Hematopoietic multipotent progenitor cell treated with erythropoietin and hydrocortisone succinate and interleukin-3 and kit ligand, for 15 days (in vitro differentiated cells): ENCODE measurements around the gene LEUTX.
"Not testable (repeated sequence)": the region's sequence is repeated elsewhere in the genome, so short reads cannot be mapped to it uniquely, and the experiment has no call there.

Experiments
- DNase-seq: peaks from one replicate; pipeline ENCODE4 v3.0.0-alpha.2; 2015; ENCODE audit warnings: low spot score

LEUTX gene

DNA sequence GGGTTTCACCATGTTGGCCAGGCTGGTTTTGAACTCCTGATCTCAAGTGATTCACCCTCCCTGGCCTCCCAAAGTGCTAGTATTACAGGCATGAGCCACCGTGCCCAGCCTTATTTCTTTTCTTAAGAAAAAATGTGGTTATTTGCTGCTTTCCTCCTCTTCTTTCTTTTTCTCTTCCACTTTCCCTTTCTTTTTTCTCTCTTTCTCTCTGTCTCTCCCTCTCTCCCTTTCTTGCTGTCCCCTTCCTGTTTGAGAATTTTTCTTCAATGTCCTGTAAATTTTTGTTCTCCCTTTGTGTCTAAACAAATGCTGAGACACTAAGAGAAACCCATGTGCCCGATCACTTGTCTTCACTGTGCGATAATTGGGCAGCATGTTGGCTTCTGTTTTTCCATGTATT is 2.2 kb downstream of the LEUTX start:
- no peak for DNase-seq

DNA sequence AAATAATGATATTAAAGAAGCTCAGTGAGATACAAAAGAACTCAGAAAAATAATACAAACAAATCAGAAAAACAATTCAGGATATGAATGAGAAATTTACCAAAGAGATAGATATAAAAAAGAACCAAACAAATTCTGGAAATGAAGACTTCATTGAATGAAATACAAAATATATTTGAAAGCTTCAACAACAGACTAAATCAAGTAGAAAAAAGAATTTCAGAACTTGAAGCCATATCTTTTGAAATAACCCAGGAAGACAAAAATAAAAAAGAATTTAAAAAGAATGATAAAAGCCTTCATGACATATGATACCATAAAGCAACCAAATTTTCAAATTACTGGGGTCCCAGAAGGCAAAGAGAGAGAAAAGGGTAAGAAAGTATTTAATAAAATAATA is 9.6 kb downstream of the LEUTX start:
- DNase-seq: no peak

DNA sequence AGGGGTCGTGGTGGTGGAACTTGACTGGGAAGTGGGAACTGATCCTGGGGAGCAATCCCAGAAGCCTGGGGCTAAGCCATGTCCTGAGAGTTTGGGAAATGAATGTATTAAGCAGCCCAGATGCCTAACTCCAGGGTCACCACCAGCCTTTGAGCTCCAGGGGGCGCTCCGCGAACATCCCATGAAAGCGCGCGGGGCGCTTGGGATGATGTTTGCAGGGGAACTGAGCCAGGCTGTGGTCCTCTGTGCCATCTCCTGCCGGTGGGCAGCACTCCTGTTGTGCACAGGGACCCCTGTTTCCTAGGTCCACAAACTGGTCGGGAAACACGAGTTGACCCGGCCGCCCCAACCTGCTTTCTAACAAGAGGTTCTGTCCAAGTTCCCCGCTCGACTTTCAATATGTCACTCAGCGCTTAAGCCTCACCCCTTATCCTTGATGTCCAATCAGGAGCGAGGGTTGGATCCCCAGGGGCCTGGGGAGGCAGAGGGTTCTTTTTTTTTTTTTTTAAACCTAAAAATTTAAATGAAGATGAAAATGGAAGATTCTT is 14.4 kb downstream of the LEUTX start:
- DNase-seq: peak; percentile 77

DNA sequence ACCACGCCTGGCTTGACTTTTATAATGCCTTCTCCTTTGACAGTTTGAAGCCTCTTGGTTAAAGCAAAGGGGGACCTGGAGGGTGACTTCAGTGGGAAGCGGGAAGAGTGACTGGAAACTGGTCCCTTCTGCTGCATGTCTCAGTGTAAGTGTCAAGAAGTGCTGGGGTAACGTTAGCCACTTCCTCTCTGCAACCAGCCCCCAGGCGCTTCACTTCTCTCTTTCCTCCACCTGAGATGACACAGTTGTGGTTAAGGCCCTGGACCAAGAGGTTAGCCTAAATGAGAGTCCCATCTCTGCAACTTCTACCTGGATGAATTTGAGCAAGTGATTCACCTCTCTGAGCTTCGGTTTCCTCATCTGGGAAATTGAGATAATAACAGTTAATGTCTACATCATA is 16.3 kb downstream of the LEUTX start:
- no peak for DNase-seq

DNA sequence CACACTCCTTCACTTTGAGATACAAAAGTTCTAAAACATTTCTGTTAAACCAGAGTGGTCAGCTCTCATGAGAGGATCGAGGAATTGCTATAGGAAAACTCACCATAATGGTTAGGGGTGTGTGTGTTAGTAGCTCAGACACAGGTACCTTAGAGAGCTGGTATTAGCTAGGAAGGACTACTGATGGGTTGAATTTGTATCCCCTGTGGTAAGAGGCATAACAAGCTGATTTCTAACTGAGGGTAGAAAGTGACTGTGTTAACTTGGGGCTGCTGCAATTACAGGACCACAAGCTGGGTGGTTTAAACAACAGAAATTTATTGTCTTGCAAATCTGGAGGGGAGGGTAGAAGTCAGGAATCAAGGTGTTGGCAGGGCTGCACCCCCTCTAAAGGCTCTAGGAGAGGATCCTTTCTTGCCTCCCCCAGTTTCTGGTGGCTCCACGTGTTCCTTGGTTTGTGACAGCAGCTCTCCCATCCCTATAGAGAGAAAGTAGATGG is 17.4 kb downstream of the LEUTX start:
- no peak for DNase-seq

DNA sequence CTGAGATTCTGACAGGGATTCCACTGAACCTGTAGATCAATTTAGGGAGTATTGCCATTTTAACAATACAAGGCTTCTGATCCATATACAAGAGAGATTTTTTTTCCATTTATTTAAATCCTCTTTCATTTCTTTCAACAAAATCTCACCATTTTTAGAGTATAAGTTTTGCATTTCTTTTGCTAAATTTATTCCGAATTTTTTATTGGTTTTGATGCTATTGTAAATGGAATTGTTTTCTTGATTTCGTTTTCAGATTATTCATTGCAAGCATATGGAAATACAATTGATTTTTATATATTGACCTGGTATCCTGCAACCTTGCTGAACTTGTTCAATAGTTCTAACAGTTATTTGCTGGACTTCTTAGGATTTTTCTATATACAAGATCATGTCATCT is 18.4 kb downstream of the LEUTX start:
- no peak for DNase-seq

DNA sequence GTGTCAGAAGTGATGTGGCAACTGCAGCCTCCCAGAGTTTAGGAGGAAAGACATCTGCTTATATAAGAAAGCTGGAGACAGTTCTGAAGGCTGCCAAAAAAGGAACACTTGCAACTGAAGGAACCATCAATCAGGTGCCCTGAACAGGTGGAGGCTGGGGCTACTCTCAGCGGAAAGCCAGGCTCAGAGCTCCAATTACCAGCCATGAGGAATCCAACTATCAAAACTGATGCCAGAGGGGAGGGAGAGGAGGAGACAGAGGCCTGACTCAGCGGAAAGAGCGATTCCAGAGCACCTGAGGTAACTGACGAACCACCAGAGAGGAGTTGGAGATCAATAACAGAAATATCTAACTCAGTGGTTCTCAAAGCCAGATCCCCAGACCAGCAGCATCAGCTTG is 24.3 kb downstream of the LEUTX start:
- DNase-seq: no peak

DNA sequence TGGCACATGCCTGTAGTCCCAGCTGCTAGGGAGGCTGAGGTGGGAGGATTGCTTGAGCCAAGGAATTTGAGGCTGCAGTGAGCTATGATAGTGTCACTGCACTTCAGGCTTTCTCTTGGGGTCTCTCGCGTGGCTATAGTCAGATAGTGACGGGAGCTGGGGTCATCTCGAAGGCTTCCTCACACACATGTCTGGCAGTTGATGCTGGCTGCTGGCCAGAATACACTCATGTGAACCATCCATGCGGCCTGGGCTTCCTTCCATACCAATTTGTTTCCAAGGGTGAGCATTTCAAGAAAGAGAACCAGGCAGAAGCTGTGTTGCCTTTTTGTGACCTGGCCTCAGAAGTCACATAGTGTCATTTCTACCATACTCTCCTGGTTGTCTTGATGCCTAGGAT is 26.4 kb downstream of the LEUTX start:
- DNase-seq: no peak

DNA sequence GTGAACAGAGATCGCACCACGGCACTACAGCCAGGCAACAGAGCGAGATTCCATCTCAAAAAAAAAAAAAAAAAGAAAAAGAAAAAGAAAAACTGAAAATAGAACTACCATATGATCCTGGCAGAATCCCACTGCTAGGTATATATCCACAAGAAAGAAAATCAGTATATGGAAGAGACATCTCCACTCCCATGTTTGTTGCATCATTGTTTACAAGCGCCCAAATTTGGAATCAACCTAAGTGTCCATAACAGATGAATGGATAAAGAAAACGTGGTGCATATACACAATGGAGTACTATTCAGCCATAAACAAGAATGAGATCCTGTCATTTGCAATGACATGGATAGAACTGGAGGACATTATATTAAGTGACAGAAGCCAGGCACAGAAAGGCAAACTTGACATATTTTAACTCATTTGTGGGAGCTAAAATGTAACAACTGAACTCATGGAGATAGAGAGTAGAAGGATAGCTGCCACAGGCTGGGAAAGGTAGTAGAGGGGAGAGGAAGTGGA is 29.3 kb downstream of the LEUTX start:
- DNase-seq: no peak

DNA sequence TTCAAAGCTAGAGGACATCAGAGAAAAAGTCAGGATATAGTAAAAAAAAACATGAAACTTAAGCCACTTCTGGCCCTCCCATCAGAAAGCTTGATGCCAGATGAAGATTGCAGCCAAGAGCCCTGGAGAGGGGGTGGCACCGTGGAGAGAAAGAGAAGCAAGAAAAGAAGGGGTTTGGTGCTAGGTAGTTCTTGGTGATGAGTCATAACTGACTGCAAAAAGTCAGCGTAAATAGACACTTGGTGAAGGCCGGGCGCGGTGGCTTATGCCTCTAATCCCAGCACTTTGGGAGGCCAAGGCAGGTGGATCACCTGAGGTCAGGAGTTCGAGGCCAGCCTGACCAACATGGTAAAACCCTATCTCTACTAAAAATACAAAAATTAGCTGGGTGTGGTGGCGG is 30.0 kb downstream of the LEUTX start:
- DNase-seq: not testable (repeated sequence)

DNA sequence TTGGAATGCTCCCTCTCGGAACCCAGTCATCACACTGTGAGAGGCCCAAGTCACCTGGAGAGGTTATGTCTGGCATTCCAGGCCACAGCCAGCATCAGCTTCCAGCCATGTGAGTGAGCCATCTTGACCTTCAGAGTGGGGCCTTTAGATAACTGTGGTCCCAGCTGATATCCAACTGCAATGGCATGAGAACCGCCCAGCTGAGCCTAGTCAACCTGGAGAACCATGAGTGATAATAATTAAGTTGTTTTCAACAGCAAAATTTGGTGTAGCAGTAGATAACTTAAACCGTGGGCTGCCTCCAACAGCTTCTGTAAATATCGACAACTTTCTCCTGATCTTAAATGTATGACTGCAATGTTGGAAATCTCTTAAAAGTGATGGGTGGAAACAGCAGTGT is 30.7 kb downstream of the LEUTX start:
- DNase-seq: no peak

DNA sequence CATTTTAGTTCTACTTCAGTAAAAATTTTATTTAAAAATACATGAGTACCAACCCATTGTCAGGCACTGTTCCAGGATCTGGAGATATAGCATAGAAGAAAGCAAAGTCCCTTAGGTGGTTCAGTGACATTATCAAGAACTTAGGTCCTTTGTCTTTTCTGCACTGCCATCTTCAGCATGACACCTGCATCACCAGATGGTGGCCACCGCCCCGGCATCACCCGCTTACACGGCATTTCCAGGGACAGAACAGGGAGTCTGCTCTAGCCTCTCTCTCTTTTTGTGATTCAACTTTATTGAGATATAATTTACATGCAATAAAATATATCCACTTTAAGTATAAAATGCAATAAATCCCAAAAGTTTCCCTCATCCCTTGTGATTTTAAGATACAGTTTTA is 31.8 kb downstream of the LEUTX start:
- no peak for DNase-seq

DNA sequence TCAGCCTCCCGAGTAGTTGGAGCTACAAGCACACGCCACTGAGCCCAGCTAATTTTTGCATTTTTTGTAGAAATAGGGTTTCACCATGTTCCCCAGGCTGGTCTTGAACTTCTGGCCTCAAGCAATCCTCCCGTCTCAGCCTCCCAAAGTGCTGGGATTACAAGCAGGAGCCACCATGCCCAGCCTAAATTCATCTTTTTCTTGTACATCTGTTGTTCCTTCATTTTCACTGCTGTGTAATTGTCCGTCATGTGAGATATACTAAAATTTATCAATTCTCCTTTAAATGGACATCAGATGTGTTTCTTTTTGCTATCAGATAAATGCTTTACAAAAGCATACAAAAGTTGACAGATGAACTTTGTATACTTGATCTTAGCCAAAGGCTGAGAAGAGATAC is 32.4 kb downstream of the LEUTX start:
- no peak for DNase-seq

DNA sequence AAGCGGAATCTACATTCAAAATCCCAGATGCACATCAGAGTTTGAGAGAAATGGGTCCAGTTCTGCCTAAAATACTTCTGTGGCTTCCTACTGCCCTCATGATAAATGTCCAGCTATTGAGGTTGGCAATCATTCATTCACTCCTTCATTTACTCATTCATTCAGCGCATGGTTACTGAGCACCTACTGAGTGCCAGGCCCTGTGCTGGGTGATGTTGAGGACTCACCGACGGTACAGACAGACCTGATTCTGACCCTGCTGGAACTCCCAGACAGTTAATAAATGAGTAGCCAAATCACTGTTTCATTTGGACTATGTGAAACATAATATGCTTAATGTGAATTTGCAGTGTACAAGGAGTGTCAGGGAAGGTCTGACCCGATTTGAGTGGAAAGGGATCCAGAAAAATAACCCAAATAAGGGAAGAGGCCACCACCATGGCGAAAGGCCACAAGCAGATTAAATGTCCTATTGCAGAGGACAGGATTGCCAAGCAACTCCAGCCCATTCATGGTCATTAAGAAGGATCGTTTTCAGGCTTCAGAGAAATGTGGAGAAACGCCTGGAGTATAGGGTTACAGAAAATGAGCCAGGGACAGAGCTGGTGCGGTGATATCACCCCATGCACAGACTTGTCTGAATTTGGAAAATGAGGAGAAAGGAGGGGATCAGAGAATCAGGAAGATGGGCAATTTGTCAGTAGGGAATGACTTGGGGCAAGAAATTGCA is 34.8 kb downstream of the LEUTX start:
- no peak for DNase-seq

DNA sequence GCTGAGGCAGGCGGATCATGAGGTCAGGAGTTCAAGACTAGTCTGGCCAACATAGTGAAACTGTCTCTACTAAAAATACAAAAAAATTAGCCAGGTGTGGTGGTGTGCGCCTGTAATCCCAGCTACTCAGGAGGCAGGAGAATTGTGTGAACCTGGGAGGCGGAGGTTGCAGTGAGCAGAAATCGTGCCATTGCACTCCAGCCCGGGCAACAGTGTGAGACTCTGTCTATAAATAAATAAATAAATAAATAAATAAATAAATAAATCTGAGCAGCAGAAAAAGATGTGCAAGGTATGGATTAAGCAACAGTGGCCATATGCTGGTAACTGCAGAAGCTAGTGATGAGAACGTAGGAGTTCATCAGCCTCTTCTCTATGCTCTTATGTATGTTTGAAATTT is 35.5 kb downstream of the LEUTX start:
- not testable (repeated sequence) for DNase-seq

DNA sequence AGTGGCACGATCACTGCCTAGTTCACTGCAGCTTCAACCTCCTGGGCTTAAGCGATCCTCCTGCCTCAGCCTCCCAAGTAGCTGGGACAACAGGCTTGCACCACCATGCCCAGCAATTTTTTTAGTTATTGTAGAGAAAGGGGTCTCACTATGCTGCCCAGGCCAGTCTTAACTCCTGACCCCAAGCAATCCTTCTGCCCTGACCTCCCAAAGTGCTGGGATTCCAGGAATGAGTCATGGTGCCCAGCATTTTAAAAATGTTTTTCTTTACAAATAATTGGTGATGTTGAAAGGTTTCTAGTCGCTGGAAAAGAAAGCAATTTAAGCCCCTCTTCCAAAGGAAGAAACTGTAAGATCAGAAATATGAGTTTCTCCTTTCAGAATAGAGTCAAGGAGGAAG is 35.9 kb downstream of the LEUTX start:
- no peak for DNase-seq

DNA sequence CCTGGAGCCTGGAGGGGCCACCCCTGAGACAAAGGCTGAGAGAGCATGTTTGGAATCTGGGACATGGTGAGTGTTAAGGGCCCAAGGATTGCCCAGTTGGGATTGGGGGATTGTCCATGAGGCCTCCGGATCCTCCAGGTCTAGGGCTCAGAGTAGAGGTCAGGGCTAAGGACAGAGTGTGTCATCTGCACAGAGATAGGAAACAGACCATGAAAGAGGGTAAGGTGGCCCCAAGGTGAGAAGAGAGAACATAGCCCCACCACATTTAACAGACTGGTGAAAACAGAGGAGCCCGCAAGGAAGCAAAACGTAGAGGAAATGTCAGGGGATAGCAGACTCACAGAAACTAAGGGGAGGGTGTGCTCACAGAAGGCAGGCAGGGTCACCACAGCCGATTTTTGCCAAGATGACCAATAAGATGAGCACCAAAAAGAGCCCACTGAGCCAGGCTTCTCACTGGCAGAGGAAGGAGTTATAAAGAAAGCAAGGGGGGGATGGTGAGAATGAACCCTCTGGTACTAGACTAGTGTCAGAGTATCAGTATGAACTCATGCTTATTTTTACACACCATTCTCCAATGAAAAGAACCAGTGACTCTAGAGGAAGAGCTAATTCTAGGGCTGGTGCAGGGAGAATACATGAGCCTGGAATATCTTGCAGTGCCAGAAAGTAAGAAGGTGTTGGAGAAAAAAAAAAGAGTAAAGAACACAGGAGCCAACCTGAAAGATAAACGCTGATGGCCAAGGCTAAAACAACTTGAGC is 37.8 kb downstream of the LEUTX start:
- no peak for DNase-seq

DNA sequence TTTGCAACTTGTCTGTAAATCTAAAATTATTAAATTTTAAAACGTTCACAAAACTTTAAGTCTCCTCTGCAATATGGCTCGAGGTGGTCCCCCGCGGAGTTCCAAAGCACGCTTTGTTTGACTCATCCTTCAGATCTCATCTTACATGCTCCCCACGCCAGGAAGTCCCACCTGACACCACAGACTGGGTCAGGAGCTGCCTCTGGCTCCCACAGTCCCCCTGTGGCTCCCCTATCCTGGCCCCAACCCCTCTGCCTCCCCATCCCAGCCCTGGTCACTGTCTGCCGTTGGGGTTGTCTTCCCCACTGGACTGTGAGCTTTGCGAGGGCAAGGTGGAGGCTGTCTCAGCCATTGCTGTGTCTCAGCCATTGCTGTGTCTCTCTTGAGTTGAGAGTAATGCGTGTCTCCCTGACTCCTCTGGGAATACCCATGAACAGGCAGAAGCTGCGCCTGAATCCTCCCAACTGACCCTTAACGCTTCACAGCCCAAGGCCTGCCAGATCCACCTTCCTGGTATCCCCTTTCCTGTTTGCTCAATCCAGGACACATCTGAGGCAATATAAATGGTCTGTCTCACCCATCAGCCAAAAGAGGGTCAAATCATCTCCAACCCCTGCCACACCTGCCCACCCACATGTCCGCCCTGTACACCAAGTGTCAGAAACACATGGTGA is 39.4 kb downstream of the LEUTX start:
- DNase-seq: no peak

DNA sequence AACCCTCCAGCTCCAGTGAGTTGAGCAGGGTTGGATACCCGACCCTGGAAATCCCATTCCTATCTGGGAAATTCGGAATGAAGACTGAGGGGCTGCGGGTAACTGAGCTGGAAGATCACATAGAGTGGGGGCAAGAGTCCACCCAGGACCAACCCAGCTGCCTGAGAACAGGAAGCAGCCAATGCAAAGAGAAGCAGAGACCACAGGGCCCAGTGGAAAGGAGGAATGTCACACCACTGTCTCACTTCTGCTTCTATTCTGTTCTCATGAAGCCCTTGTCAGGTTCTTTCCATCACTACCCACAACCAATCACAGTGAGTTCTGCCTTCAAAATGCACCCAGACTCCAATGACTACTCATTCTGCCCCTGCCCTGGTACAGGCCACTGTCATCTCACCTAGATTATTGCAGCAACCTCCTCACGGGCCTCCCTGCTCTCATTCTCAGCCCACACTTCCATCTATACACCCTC is 40.0 kb downstream of the LEUTX start:
- no peak for DNase-seq

DNA sequence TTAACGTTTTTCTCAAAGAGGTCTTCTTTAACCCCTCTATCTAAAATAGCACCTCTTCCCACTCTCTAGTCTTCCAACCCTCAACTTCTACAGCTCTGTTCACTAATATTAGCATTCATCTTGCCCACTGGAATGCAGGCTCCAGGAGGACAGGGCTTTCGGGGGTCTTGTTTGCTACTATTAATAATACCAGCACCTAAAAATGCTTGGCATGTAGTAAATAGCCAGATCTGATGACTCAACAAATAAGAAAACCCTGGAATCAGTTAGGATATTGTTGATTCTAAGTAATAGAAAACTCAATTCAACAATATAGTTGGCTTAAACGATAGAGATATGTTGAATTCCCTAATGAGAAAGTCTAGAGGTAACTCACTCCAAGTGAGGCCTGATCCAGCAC is 41.1 kb downstream of the LEUTX start:
- DNase-seq: no peak

DNA sequence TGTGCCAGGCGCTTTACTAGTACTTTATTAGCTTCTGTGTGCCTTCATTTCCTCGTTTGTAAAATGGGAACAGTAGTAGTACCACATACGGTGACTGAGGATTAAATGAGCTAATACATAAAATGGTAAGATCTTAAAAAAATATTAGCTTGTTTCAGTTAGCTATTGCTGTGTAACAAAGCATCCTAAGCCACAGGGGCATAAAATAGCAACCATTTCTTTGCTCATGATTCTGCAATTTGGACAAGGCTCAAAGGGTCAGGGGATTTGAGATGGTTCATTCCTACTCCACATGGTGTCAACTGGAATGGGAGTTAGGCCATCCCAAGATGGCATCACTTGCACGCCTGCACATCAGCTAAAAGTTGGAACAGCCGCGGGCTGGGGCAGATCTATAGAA is 42.0 kb downstream of the LEUTX start:
- no peak for DNase-seq

DNA sequence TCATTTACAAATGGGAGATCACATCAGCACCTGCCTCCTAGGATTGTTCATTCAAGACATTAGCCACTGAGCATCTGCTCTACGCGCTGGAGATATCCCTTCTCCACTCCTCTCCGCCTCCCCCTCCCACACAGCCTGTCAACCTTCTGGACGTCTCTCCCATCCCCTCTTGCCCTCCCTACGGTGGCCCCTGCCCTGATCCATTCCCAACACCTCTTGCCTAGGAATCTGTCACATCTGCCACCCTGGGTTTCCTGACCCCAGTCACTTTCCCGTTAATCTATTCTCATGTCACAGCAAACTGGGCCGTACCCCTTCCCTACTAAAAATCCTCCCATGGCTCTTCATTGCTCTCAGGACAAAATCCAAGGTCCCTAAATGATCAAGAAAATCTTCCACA is 45.0 kb downstream of the LEUTX start:
- no peak for DNase-seq
